Neural progenitor cell (in vitro differentiated cells): ENCODE results near the gene HDAC4. TPM values are rescaled to one million over a fixed set of nuclear protein-coding genes. Genes with fewer than 3 reads are reported as not detected.
A peak's percentile ranks its signal among the peaks of the same experiment; 100 is the strongest.

ENCODE experiments used
- DNase-seq: peaks from one replicate; pipeline ENCODE4 v3.0.0-alpha.2; 2016; ENCODE audit warnings: low spot score
- H2AFZ ChIP-seq: fragments of 200-600 bp; sonication (generic); replicated peaks from 2 replicates; pipeline ENCODE4 v1.6.1; 2016; ENCODE audit warnings: antibody characterized with exemption
- H3F3A ChIP-seq: fragments of 200-600 bp; sonication (generic); 2 replicates; pipeline ENCODE4 v1.6.1; 2016; ENCODE audit warnings: antibody characterized with exemption, low read depth
- H3K27ac ChIP-seq: fragments of 200-600 bp; sonication (generic); 2 replicates; pipeline ENCODE4 v1.5.1; 2016; ENCODE audit warnings: mild to moderate bottlenecking
- H3K27me3 ChIP-seq: fragments of 200-600 bp; sonication (generic); 2 replicates; pipeline ENCODE4 v1.6.1; 2016; ENCODE audit warnings: mild to moderate bottlenecking, moderate library complexity
- H3K36me3 ChIP-seq: fragments of 200-600 bp; sonication (generic); 2 replicates; pipeline ENCODE4 v1.5.1; 2016
- H3K4me1 ChIP-seq: fragments of 200-600 bp; sonication (generic); 2 replicates; pipeline ENCODE4 v1.6.1; 2016; ENCODE audit warnings: mixed run types
- H3K4me2 ChIP-seq: fragments of 200-600 bp; sonication (generic); 2 replicates; pipeline ENCODE4 v1.6.1; 2016
- H3K4me3 ChIP-seq: fragments of 200-600 bp; sonication (generic); 2 replicates; pipeline ENCODE4 v1.5.1; 2016
- H3K79me2 ChIP-seq: fragments of 200-600 bp; sonication (generic); 2 replicates; pipeline ENCODE4 v1.6.1; 2016; ENCODE audit warnings: low read depth
- H3K9ac ChIP-seq: fragments of 200-600 bp; sonication (generic); 2 replicates; pipeline ENCODE4 v1.6.1; 2016
- H3K9me3 ChIP-seq: fragments of 200-600 bp; sonication (generic); 2 replicates; pipeline ENCODE4 v1.5.1; 2016; ENCODE audit warnings: low read depth
- H4K20me1 ChIP-seq: fragments of 200-600 bp; sonication (generic); 2 replicates; pipeline ENCODE4 v1.6.1; 2016; ENCODE audit warnings: low read depth
- H3K27ac Mint-ChIP-seq: 3 replicates; pipeline ENCODE4 v1.8.0; 2021; ENCODE audit warnings: mixed read lengths
- H3K27me3 Mint-ChIP-seq: 2 replicates; pipeline ENCODE4 v1.8.0; 2022; ENCODE audit warnings: low read depth, mild to moderate bottlenecking, inconsistent platforms, moderate library complexity, mixed read lengths; ENCODE audit not compliant: insufficient read depth
- H3K36me3 Mint-ChIP-seq: 3 replicates; pipeline ENCODE4 v1.8.0; 2021; ENCODE audit warnings: mixed read lengths
- H3K4me1 Mint-ChIP-seq: 3 replicates; pipeline ENCODE4 v1.8.0; 2021; ENCODE audit warnings: mixed read lengths
- H3K4me3 Mint-ChIP-seq: 3 replicates; pipeline ENCODE4 v1.8.0; 2021; ENCODE audit warnings: mild to moderate bottlenecking, moderate library complexity, mixed read lengths
- H3K9me3 Mint-ChIP-seq: 3 replicates; pipeline ENCODE4 v1.8.0; 2020; ENCODE audit warnings: mixed read lengths
- CTCF ChIP-seq: fragments of 200-600 bp; sonication (generic); IDR thresholded peaks from 2 replicates; pipeline ENCODE4 v1.5.1; 2017; ENCODE audit warnings: antibody characterized with exemption, mild to moderate bottlenecking
- EZH2 ChIP-seq: fragments of 200-600 bp; sonication (generic); IDR thresholded peaks from 2 replicates; pipeline ENCODE4 v1.6.1; 2017; ENCODE audit warnings: antibody characterized with exemption, mild to moderate bottlenecking, moderate library complexity
- EZH2phosphoT487 ChIP-seq: fragments of 200-600 bp; sonication (generic); IDR thresholded peaks from 2 replicates; pipeline ENCODE4 v1.6.1; 2017; ENCODE audit warnings: antibody characterized with exemption
- total RNA-seq: library from RNA; depleted of rRNA; stranded (reverse); fragments of >200 nt; gene quantifications from 2 replicates; pipeline ENCODE4 v1.2.3, GENCODE V29; 2015; ENCODE audit warnings: low replicate concordance

The HDAC4 gene
- total RNA-seq, 1 donor from 2014 or later: 36.0 TPM

DNA sequence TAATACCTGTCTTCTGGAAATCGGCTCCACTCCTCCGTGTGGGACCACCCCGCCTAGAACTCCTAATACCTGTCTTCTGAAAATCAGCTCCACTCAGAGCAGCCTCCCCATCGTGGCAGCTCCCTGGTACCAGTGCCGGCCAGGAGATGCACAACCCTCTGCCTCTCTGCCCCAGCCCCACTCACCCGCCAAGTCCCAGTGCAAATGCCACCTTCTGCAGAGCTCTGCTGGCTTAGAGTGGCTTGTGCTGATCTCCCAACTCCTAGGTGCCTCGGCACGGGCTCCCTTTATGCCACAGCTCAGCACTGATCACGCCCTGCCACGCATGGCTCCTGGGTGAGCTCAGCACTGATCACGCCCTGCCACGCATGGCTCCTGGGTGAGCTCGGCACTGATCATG lies 258.5 kb downstream of the HDAC4 start:
- Histone ChIP-seq H3K4me2 (no peak overlapping the region), H3K9ac (no peak overlapping the region), H3K27ac (no peak overlapping the region), H3K27me3 (no peaks in the 10 kb centered on the region), H3K79me2 (no peaks in the 10 kb centered on the region), H3K9me3 (no peaks in the 10 kb centered on the region), H2AFZ (no peak overlapping the region), H3F3A (peaks cover 6% of the 10 kb centered on the region), H3K36me3 (no peaks in the 10 kb centered on the region), H4K20me1 (no peaks in the 10 kb centered on the region), H3K4me3 (no peak overlapping the region), H3K4me1 (no peaks in the 10 kb centered on the region)
- no peak overlapping the region for H3K4me3 Mint-ChIP-seq
- H3K36me3 Mint-ChIP-seq: peaks cover 20% of the 10 kb centered on the region
- H3K9me3 Mint-ChIP-seq: no peaks in the 10 kb centered on the region
- peak overlapping the region; percentile 55 for H3K27ac Mint-ChIP-seq
- no peak for TF ChIP-seq CTCF
- TF ChIP-seq EZH2: no peak
- no peak for TF ChIP-seq EZH2phosphoT487
- no peaks in the 10 kb centered on the region for H3K4me1 Mint-ChIP-seq
- no peaks in the 10 kb centered on the region for H3K27me3 Mint-ChIP-seq
- DNase-seq: no peak

- DNase-seq: no peak
These were observed 259.6 kb downstream of the HDAC4 start for GRCh38 chr2:239141021-239141760.

DNA sequence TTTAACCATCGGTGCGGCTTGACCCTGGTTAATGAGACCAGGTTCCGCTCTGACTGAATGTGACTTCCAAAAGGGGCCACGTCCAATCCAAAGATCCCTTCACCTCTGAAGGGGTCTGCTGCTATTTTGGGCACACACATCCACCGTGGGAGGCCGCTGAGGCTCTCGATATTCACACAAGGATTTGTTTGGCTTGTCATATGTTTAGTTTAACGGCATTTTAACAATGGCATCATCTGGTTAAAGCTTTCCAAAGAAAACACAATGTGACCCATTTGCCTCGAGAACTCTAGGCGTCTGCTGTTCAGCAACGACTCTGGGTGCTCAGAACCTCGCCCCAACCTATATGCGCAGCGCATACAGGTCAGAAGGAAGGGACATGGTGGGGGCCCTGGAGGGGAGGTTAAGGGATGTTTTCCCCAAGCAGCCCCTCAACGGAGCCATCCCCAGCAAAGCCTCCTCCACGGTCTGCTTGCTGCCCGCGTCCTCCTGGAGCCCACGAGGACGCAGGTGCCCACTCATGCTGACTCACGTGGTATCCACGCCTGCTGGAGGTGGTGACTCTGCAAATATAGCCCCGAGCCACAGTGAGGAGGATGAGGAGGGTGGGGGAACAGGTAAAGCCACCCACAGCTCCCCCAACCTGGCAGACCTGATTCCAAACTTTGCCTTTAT lies 260.3 kb downstream of the HDAC4 start:
- H3K4me1 ChIP-seq: no peaks in the 10 kb centered on the region
- no peaks in the 10 kb centered on the region for H3K27me3 ChIP-seq
- no peak overlapping the region for H3K27ac Mint-ChIP-seq
- H3K9me3 Mint-ChIP-seq: no peaks in the 10 kb centered on the region
- no peak overlapping the region for H2AFZ ChIP-seq
- no peak overlapping the region for H3K4me3 Mint-ChIP-seq
- no peak overlapping the region for H3K27ac ChIP-seq
- no peaks in the 10 kb centered on the region for H3K4me1 Mint-ChIP-seq
- H3K4me2 ChIP-seq: no peak overlapping the region
- no peak overlapping the region for H3K9ac ChIP-seq
- peaks cover 22% of the 10 kb centered on the region for H3K36me3 Mint-ChIP-seq
- no peaks in the 10 kb centered on the region for H3K79me2 ChIP-seq
- no peak overlapping the region for H3K4me3 ChIP-seq
- no peaks in the 10 kb centered on the region for H4K20me1 ChIP-seq
- no peaks in the 10 kb centered on the region for H3K27me3 Mint-ChIP-seq
- H3F3A ChIP-seq: no peaks in the 10 kb centered on the region
- H3K9me3 ChIP-seq: no peaks in the 10 kb centered on the region
- no peak for DNase-seq
- TF ChIP-seq EZH2phosphoT487 (no peak), EZH2 (no peak), CTCF (no peak)
- H3K36me3 ChIP-seq: no peaks in the 10 kb centered on the region

More at GRCh38 chr2:239141021-239141760, 259.6 kb downstream of the HDAC4 start:
- Histone ChIP-seq H3K4me1 (no peaks in the 10 kb centered on the region), H3K9me3 (no peaks in the 10 kb centered on the region), H3K4me2 (no peak overlapping the region), H3F3A (peaks cover 6% of the 10 kb centered on the region), H3K9ac (no peak overlapping the region), H2AFZ (no peak overlapping the region), H3K4me3 (no peak overlapping the region), H3K27ac (no peak overlapping the region), H3K27me3 (no peaks in the 10 kb centered on the region), H3K36me3 (no peaks in the 10 kb centered on the region), H3K79me2 (no peaks in the 10 kb centered on the region), H4K20me1 (no peaks in the 10 kb centered on the region)
- H3K9me3 Mint-ChIP-seq: no peaks in the 10 kb centered on the region
- no peaks in the 10 kb centered on the region for H3K27me3 Mint-ChIP-seq
- no peak for TF ChIP-seq EZH2phosphoT487
- no peak for TF ChIP-seq EZH2
- no peak for TF ChIP-seq CTCF
- no peaks in the 10 kb centered on the region for H3K4me1 Mint-ChIP-seq
- H3K27ac Mint-ChIP-seq: no peak overlapping the region
- peaks cover 23% of the 10 kb centered on the region for H3K36me3 Mint-ChIP-seq
- no peak overlapping the region for H3K4me3 Mint-ChIP-seq
